ENCODE data around the gene TAGLN2. TPM values are rescaled to one million over a fixed set of nuclear protein-coding genes. Genes with fewer than 3 reads are reported as not detected.

Gene TAGLN2
- total RNA-seq, 4 donors from 2014 or later: 104 to 170 (median 151) TPM

- Histone ChIP-seq H3K9me3 (no peaks in the 10 kb centered on the region), H3K4me1 (peaks cover 13 to 34% of the 10 kb centered on the region in 2 donors), H3K27me3 (no peaks in the 10 kb centered on the region), H3K4me3 (replicated peaks in 1 of 3) (no peak overlapping the region), H3K36me3 (no peaks in the 10 kb centered on the region), H3K27ac (peak overlapping the region in 1 of 3 donors; percentile 47)
- 62 to 67% methylated on average over 4 of the region's 4 CpGs for WGBS, 2 donors
- intact Hi-C loops (cut with DNase I): no loop called here
- peak in 1 of 2 donors; percentile 26 for DNase-seq
- TF ChIP-seq CTCF (IDR thresholded peaks at IDR 0.05) (no peak), POLR2A (IDR thresholded peaks at IDR 0.05) (no peak)
Measured at GRCh38 chr1:159869173-159869572, 56.1 kb downstream of the TAGLN2 start.

DNA sequence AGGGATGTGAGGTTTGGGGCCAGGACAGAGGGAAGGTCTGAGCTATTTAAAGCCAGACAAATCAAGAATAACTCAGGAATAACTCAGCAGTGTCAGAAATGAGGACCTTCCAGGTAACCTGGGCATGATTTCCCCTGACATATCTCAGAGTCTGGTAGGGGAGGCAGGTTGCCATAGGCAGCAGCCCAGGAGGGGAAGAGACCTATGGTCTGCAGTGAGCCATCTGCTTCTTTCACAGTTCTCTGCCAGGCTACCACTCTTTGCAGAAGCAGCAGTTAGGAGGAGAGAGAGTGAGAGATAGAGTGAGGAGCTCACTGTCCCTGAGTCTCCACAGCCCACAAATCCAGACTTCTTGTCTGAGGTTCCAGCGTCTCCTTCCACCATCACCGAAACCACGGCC lies 56.5 kb downstream of the TAGLN2 start:
- intact Hi-C loops (cut with DNase I): no loop called here
- Histone ChIP-seq H3K36me3 (no peaks in the 10 kb centered on the region), H3K27me3 (no peaks in the 10 kb centered on the region), H3K4me1 (peaks cover 13 to 34% of the 10 kb centered on the region in 2 donors), H3K27ac (peak overlapping the region in 1 of 3 donors; percentile 47), H3K4me3 (replicated peaks in 1 of 3) (no peak overlapping the region), H3K9me3 (no peaks in the 10 kb centered on the region)
- WGBS, 2 donors: 82 to 86% methylated on average over 3 of the region's 3 CpGs
- no peak for DNase-seq
- TF ChIP-seq POLR2A (IDR thresholded peaks at IDR 0.05) (no peak), CTCF (IDR thresholded peaks at IDR 0.05) (no peak)

Small RNAs within 50 kb of the gene (microRNA-seq; reads per million reads assigned to microRNA genes)
- not detected for gene MIR4259

Small RNAs within 50 kb of the gene (small RNA-seq; reads per million reads assigned to genes)
- not detected for gene MIR4259

Other genes with a start within 250 kb of the TAGLN2 start
- gene CRP, start 210.9 kb downstream of the TAGLN2 start, total RNA-seq: not detected
- gene DUSP23, start 144.5 kb downstream of the TAGLN2 start, total RNA-seq: 100 to 1,000 TPM in 2 of 4 donors, 10 to 100 TPM in 2; 97.3 to 183 (median 99.9) TPM
- 1 to 10 TPM in 1 of 4 donors, under 1 TPM in 1, not detected in 2; 0.71 to 1.1 TPM for gene FCRL6, start 123.1 kb downstream of the TAGLN2 start, total RNA-seq
- 1 to 10 TPM; 1.6 to 6.3 (median 2.1) TPM for gene SLAMF8, start 98.6 kb downstream of the TAGLN2 start, total RNA-seq
- under 1 TPM in 1 of 4 donors, not detected in 3; 0.11 TPM for gene VSIG8, start 62.9 kb downstream of the TAGLN2 start, total RNA-seq
- under 1 TPM in 2 of 4 donors, not detected in 2; 0.56 to 0.94 TPM for gene CFAP45, start 25.3 kb downstream of the TAGLN2 start, total RNA-seq
- gene IGSF9, start 20.1 kb upstream of the TAGLN2 start, total RNA-seq: 1 to 10 TPM in 3 of 4 donors, under 1 TPM in 1; 0.71 to 1.9 (median 1.4) TPM
- not detected for gene SLAMF9, start 28.7 kb upstream of the TAGLN2 start, total RNA-seq
- 1 to 10 TPM; 6.7 to 10.0 (median 7.4) TPM for gene PIGM, start 106.5 kb upstream of the TAGLN2 start, total RNA-seq
- gene KCNJ10, start 144.7 kb upstream of the TAGLN2 start, total RNA-seq: under 1 TPM in 3 of 4 donors, not detected in 1; 0.13 to 0.45 (median 0.33) TPM
- not detected for gene KCNJ9, start 156.0 kb upstream of the TAGLN2 start, total RNA-seq
- gene IGSF8, start 173.1 kb upstream of the TAGLN2 start, total RNA-seq: 10 to 100 TPM; 24.3 to 36.5 (median 28.2) TPM
- gene ATP1A2, start 190.3 kb upstream of the TAGLN2 start, total RNA-seq: 1 to 10 TPM; 1.1 to 4.2 (median 2.6) TPM
- not detected for gene ATP1A4, start 226.1 kb upstream of the TAGLN2 start, total RNA-seq